Ectodermal cell (in vitro differentiated cells): ENCODE results near the gene HSPA4.

Experiments
- H3K27ac ChIP-seq: 2 replicates; pipeline ENCODE4 v1.7.0; 2013; ENCODE audit warnings: mild to moderate bottlenecking, low read depth, low read length; ENCODE audit not compliant: insufficient read depth, poor library complexity, severe bottlenecking
- H3K27me3 ChIP-seq: 2 replicates; pipeline ENCODE4 v1.7.0; 2013; ENCODE audit warnings: mild to moderate bottlenecking, low read length; ENCODE audit not compliant: insufficient read depth, control insufficient read depth, poor library complexity, severe bottlenecking
- H3K36me3 ChIP-seq: one replicate; pipeline ENCODE4 v1.7.0; 2013; ENCODE audit warnings: low read length; ENCODE audit not compliant: control insufficient read depth, insufficient read depth
- H3K4me1 ChIP-seq: one replicate; pipeline ENCODE4 v1.7.0; 2013; ENCODE audit warnings: low read length; ENCODE audit not compliant: control insufficient read depth, insufficient read depth
- H3K4me3 ChIP-seq: 2 replicates; pipeline ENCODE4 v1.7.0; 2013; ENCODE audit warnings: low read depth, low read length, control low read depth; ENCODE audit not compliant: insufficient read depth
- H3K9me3 ChIP-seq: 2 replicates; pipeline ENCODE4 v1.7.0; 2013; ENCODE audit warnings: mild to moderate bottlenecking, low read length, moderate library complexity; ENCODE audit not compliant: control insufficient read depth
- WGBS, 2 experiments: methylation state at CpG; one replicate each; pipeline ENCODE4 v1.1.7; 2013; ENCODE audit warnings: missing lambda C conversion rate in 2 of 2; 5-methylcytosine and 5-hydroxymethylcytosine counted together

The HSPA4 gene

GRCh38 chr5:133113331-133114061 is 61.7 kb downstream of the HSPA4 start:
- WGBS, 2 experiments, result 80 to 84% methylated on average over 13 of the region's 13 CpGs
- no peaks in the 10 kb centered on the region for H3K4me1 ChIP-seq
- no peaks in the 10 kb centered on the region for H3K36me3 ChIP-seq
- H3K9me3 ChIP-seq, result no peaks in the 10 kb centered on the region
- no peak overlapping the region for H3K4me3 ChIP-seq
- no peak overlapping the region for H3K27ac ChIP-seq
- no peaks in the 10 kb centered on the region for H3K27me3 ChIP-seq

- Histone ChIP-seq H3K27me3 (no peaks in the 10 kb centered on the region), H3K4me3 (no peak overlapping the region), H3K27ac (no peak overlapping the region), H3K9me3 (no peaks in the 10 kb centered on the region), H3K36me3 (no peaks in the 10 kb centered on the region), H3K4me1 (no peaks in the 10 kb centered on the region)
- WGBS, 2 experiments, result 94 to 95% methylated on average over 14 of the region's 14 CpGs
These were observed 62.5 kb downstream of the HSPA4 start for GRCh38 chr5:133114166-133114932.

- no peaks in the 10 kb centered on the region for H3K27me3 ChIP-seq
- H3K27ac ChIP-seq, result no peak overlapping the region
- WGBS, 2 experiments, result 90 to 95% methylated on average over 1 of the region's 1 CpG
These were observed 63.1 kb downstream of the HSPA4 start for GRCh38 chr5:133114933-133115310.

GRCh38 chr5:133116601-133117000 is 64.8 kb downstream of the HSPA4 start:
- Histone ChIP-seq H3K27me3 (no peaks in the 10 kb centered on the region), H3K4me3 (no peak overlapping the region), H3K4me1 (no peaks in the 10 kb centered on the region), H3K36me3 (no peaks in the 10 kb centered on the region), H3K9me3 (no peaks in the 10 kb centered on the region), H3K27ac (no peak overlapping the region)
- WGBS, 2 experiments, result 91 to 95% methylated on average over 2 of the region's 2 CpGs

More at GRCh38 chr5:133114933-133115310, 63.1 kb downstream of the HSPA4 start:
- no peaks in the 10 kb centered on the region for H3K36me3 ChIP-seq
- H3K4me1 ChIP-seq, result no peaks in the 10 kb centered on the region
- H3K9me3 ChIP-seq, result no peaks in the 10 kb centered on the region
- H3K4me3 ChIP-seq, result no peak overlapping the region

GRCh38 chr5:133117166-133117911 is 65.5 kb downstream of the HSPA4 start:
- Histone ChIP-seq H3K27me3 (no peaks in the 10 kb centered on the region), H3K36me3 (no peaks in the 10 kb centered on the region), H3K4me1 (no peaks in the 10 kb centered on the region), H3K27ac (no peak overlapping the region), H3K4me3 (no peak overlapping the region), H3K9me3 (no peaks in the 10 kb centered on the region)
- WGBS, 2 experiments, result 92 to 94% methylated on average over 10 of the region's 10 CpGs

- H3K4me3 ChIP-seq, result no peak overlapping the region
- no peaks in the 10 kb centered on the region for H3K27me3 ChIP-seq
- no peak overlapping the region for H3K27ac ChIP-seq
- H3K9me3 ChIP-seq, result no peaks in the 10 kb centered on the region
- no peaks in the 10 kb centered on the region for H3K36me3 ChIP-seq
- 93 to 95% methylated on average over 7 to 9 of the region's 9 CpGs for WGBS, 2 experiments
- H3K4me1 ChIP-seq, result no peaks in the 10 kb centered on the region
These were observed 66.2 kb downstream of the HSPA4 start for GRCh38 chr5:133117912-133118445.

GRCh38 chr5:133118741-133119140 is 66.9 kb downstream of the HSPA4 start:
- 85 to 91% methylated on average over 4 of the region's 4 CpGs for WGBS, 2 experiments
- H3K4me3 ChIP-seq, result no peak overlapping the region

GRCh38 chr5:133119233-133119711 is 67.5 kb downstream of the HSPA4 start:
- Histone ChIP-seq H3K27me3 (no peaks in the 10 kb centered on the region), H3K36me3 (no peaks in the 10 kb centered on the region), H3K27ac (no peak overlapping the region), H3K9me3 (no peaks in the 10 kb centered on the region), H3K4me1 (no peaks in the 10 kb centered on the region), H3K4me3 (no peak overlapping the region)
- WGBS, 2 experiments, result 89 to 94% methylated on average over 4 of the region's 4 CpGs

More at GRCh38 chr5:133118741-133119140, 66.9 kb downstream of the HSPA4 start:
- Histone ChIP-seq H3K27me3 (no peaks in the 10 kb centered on the region), H3K36me3 (no peaks in the 10 kb centered on the region), H3K27ac (no peak overlapping the region), H3K4me1 (no peaks in the 10 kb centered on the region), H3K9me3 (no peaks in the 10 kb centered on the region)

- no peaks in the 10 kb centered on the region for H3K27me3 ChIP-seq
These were observed 68.4 kb downstream of the HSPA4 start for GRCh38 chr5:133120156-133120750.

More at GRCh38 chr5:133120156-133120750, 68.4 kb downstream of the HSPA4 start:
- no peak overlapping the region for H3K27ac ChIP-seq
- no peaks in the 10 kb centered on the region for H3K9me3 ChIP-seq
- 89 to 90% methylated on average over 7 of the region's 7 CpGs for WGBS, 2 experiments
- no peaks in the 10 kb centered on the region for H3K4me1 ChIP-seq
- H3K4me3 ChIP-seq, result no peak overlapping the region
- no peaks in the 10 kb centered on the region for H3K36me3 ChIP-seq
